Epithelial cell of proximal tubule (primary cell): ENCODE measurements around the gene ADCY7. TPM values are rescaled to one million over a fixed set of nuclear protein-coding genes. Genes with fewer than 3 reads are reported as not detected.

Source experiments
- DNase-seq: peaks from one replicate; pipeline ENCODE4 v3.0.0-alpha.2; 2011; ENCODE audit warnings: low read depth
- H3K4me3 ChIP-seq: 2 replicates; pipeline ENCODE4 v1.5.1; 2011; ENCODE audit warnings: low read depth, mild to moderate bottlenecking, low read length
- CTCF ChIP-seq: conservative IDR thresholded peaks from 2 replicates; pipeline ENCODE4 v1.5.1; 2012; ENCODE audit warnings: low read depth, mild to moderate bottlenecking, low read length
- total RNA-seq: library from RNA; depleted of rRNA; stranded (reverse); fragments of >200 nt; gene quantifications from 2 replicates; pipeline ENCODE4 v1.2.3, GENCODE V29; 2015

ADCY7 gene
- total RNA-seq, 1 donor from 2014 or later = 33.4 TPM

DNA sequence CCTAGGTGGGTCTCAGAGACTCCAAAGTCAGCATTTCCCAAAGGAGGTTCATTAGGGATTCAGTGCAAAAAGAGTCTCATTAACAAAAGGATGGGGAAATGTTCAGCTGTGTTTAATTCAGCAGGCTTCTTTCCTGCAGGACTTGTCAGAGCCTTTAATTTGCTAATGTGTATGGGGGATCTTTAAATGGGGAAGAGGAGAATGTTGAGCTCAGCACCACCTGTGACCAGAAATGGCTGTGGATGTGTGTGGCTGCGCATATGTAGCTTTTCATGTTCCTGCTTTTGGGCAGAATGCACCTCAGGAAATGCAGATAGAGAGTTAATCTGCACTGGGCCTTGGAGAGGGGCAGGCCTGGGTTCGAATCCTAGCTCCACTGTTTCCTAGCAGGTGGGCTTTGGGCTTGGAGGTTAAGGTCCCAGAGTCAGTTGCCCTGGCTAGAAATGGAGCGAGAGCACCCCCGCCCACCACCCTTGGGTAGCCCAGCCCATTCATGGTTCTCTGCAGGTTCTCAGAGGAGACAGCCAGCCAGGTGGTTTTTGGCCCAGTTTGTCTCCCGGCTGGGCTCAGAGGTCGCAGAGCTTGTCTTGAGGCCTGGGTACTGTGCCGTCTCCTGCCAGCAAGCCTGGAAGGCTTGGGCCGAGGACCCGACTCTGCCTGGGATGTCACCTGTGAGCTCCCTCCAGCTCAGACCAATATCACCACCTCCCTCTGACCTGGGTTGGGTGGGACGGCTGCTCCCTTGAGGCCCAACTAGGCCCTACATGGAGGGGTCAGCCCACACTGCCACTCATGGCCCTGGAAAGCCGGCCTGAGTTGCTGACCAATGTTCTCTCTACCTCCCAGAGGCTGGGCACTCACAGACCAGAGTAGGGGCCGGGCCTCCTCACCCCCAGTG is 9.3 kb downstream of the ADCY7 start:
- TF ChIP-seq CTCF = no peak
- DNase-seq = no peak
- no peak overlapping the region for H3K4me3 ChIP-seq

- no peak for TF ChIP-seq CTCF
- no peak overlapping the region for H3K4me3 ChIP-seq
Observed at GRCh38 chr16:50276326-50276640, 9.9 kb downstream of the ADCY7 start.

GRCh38 chr16:50276801-50277555 is 10.6 kb downstream of the ADCY7 start:
- DNase-seq = no peak
- TF ChIP-seq CTCF = no peak
- no peak overlapping the region for H3K4me3 ChIP-seq

More at GRCh38 chr16:50276326-50276640, 9.9 kb downstream of the ADCY7 start:
- no peak for DNase-seq

DNA sequence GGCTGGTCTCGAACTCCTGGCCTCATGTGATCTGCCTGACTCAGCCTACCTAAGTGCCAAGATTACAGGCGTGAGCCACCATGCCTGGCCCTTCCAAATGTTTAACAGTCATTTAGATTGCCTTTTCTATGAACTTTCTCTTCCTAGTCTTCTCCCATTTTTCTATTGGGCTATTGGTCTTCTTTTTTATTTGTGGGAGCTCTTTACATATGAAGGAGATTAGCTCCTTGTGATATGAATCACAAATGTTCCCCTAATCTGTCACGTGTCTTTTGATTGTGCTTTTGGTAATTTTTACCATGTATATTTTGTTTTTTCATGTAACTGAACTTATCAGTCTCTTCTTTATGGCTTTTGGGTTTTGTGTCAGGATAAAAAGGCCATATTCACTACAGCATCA is 11.9 kb downstream of the ADCY7 start:
- no peak for TF ChIP-seq CTCF
- no peak overlapping the region for H3K4me3 ChIP-seq
- DNase-seq = no peak

DNA sequence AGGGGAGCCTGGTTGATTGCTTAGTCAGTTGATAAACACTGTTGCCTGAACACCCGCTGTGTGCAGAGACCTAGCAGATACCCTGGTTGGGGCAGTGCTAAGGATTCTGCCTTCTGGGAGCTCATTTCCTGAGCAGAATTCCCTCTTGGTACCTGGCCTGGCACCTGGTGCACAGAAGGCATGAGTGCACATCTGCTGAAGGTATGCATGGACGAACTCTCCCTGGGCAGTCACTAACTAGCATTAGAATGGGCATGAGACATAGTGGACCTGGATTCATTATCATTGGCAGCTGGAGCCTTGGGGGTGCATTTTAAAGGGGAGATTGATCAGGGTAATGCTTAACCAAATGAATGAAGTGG is 13.1 kb downstream of the ADCY7 start:
- TF ChIP-seq CTCF = no peak
- no peak for DNase-seq
- no peak overlapping the region for H3K4me3 ChIP-seq

GRCh38 chr16:50280932-50281331 is 14.6 kb downstream of the ADCY7 start:
- no peak overlapping the region for H3K4me3 ChIP-seq
- DNase-seq = no peak
- no peak for TF ChIP-seq CTCF
